Measurements from ENCODE around the gene NOL3. TPM values are rescaled to one million over a fixed set of nuclear protein-coding genes. Genes with fewer than 3 reads are reported as not detected.

Gene NOL3
- total and polyA plus RNA-seq, 9 of the 15 experiments (the other 6 are each of a cell fraction or from before 2014, with no cell fraction given), result 0.45 to 14.0 (median 5.4) TPM

GRCh38 chr16:67148221-67148620 is 22.1 kb upstream of the NOL3 start:
- Histone ChIP-seq H3K27ac (ENCODE audit: extremely low read depth, low read depth, low read length) (no peak overlapping the region), H3K4me2 (ENCODE audit: insufficient read depth, low read length) (no peak overlapping the region), H3K9me1 (ENCODE audit: control insufficient read depth, insufficient read depth, low read length) (no peaks in the 10 kb centered on the region), H3K4me1 (replicated peaks in 1 of 2; ENCODE audit: control insufficient read depth in 2 of 2, insufficient read depth in 2 of 2, low read length in 2 of 2) (peaks cover 0 to 26% of the 10 kb centered on the region in 2 experiments; a peak in 2 of 5 replicates), H3K36me3 (ENCODE audit: control insufficient read depth, insufficient read depth, low read length) (peaks cover 56% of the 10 kb centered on the region), H2AFZ (ENCODE audit: low read depth, low read length) (no peak overlapping the region), H3K9ac (ENCODE audit: insufficient read depth in 1 of 2, low read depth in 2 of 2, low read length in 2 of 2) (no peak overlapping the region), H3K9me3 (replicated peaks; ENCODE audit: control insufficient read depth, insufficient read depth, low read depth, low read length) (no peaks in the 10 kb centered on the region), H4K20me1 (replicated peaks; ENCODE audit: control insufficient read depth, insufficient read depth, low read length) (no peaks in the 10 kb centered on the region), H3K79me2 (ENCODE audit: control insufficient read depth, insufficient read depth, low read length) (no peaks in the 10 kb centered on the region), H3K27me3 (ENCODE audit: control insufficient read depth in 2 of 2, insufficient read depth in 2 of 2, low read length in 2 of 2) (no peaks in the 10 kb centered on the region), H3K4me3 (no peak overlapping the region)
- TF ChIP-seq ELK1 (CRISPR knock-in tag; IDR thresholded peaks at IDR 0.05) (no peak), GATAD2B (IDR thresholded peaks at IDR 0.05; ENCODE audit: borderline replicate concordance) (no peak), ZMIZ1 (IDR thresholded peaks at IDR 0.05; ENCODE audit: low read depth in 2 of 2, low read length in 2 of 2) (no peak)
- POLR2A ChIA-PET, result no interaction called here
- ATAC-seq, result no peak
- FAIRE-seq, result no peak
- in situ Hi-C loops (cut with MboI), result no loop called here
- BruUV-seq (replicated peaks), result no TSS peak
- intact Hi-C loops (cut with micrococcal nuclease), result no loop called here
- WGBS (ENCODE audit: insufficient coverage, low coverage, missing lambda C conversion rate), result 100% methylated on average over 2 of the region's 2 CpGs
- CTCF ChIA-PET (ENCODE audit: low intra/inter-chr PET ratio), result no interaction called here
- DNase-seq (ENCODE audit: extremely low read depth in 1 of 4, low spot score in 3 of 4), result no peak
